Right lobe of liver (tissue), 4 donors: ENCODE data around the gene TRIM3.

Source experiments
- POLR2A ChIP-seq: fragments of 450-650 bp; IDR thresholded peaks from one replicate; pipeline ENCODE4 v1.6.1; 2017; ENCODE audit warnings: antibody characterized with exemption, mild to moderate bottlenecking
- TF ChIP-seq, protein P1 (sequence below), 4 donors: fragments of 200-600 bp in 3 of 4; fragments of 450-650 bp in 1 of 4; IDR thresholded peaks; one replicate each; pipeline versions ENCODE4 v1.5.1 to v1.8.0; 2016 to 2022; ENCODE audit warnings: antibody characterized with exemption in 4 of 4, mild to moderate bottlenecking in 2 of 4
- donor health status: DM: no; HTN: no; CAD: no.
- donor health status: DM: no; HTN: no; CAD: no.
- donor health status: DM: no; HTN: yes; CAD: no.

- TF ChIP-seq, protein P1, sequence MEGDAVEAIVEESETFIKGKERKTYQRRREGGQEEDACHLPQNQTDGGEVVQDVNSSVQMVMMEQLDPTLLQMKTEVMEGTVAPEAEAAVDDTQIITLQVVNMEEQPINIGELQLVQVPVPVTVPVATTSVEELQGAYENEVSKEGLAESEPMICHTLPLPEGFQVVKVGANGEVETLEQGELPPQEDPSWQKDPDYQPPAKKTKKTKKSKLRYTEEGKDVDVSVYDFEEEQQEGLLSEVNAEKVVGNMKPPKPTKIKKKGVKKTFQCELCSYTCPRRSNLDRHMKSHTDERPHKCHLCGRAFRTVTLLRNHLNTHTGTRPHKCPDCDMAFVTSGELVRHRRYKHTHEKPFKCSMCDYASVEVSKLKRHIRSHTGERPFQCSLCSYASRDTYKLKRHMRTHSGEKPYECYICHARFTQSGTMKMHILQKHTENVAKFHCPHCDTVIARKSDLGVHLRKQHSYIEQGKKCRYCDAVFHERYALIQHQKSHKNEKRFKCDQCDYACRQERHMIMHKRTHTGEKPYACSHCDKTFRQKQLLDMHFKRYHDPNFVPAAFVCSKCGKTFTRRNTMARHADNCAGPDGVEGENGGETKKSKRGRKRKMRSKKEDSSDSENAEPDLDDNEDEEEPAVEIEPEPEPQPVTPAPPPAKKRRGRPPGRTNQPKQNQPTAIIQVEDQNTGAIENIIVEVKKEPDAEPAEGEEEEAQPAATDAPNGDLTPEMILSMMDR (IDR thresholded peaks at IDR 0.05), result no peak
- TF ChIP-seq POLR2A, result no peak
Measured at GRCh38 chr11:6437993-6438392, 35.7 kb downstream of the TRIM3 start.
